GM12878 (cell line): ENCODE results near the gene DCC. TPM values are rescaled to one million over a fixed set of nuclear protein-coding genes. Genes with fewer than 3 reads are reported as not detected.

ENCODE experiments used
- EED ChIP-seq: sonication (generic); IDR thresholded peaks from 2 replicates; pipeline ENCODE4 v1.6.1; 2016; ENCODE audit warnings: antibody characterized with exemption, low read depth
- EZH2 ChIP-seq: IDR thresholded peaks from 2 replicates; pipeline ENCODE4 v1.6.1; 2012; ENCODE audit warnings: low read depth, mild to moderate bottlenecking, control low read depth, inconsistent platforms, low read length, borderline replicate concordance; ENCODE audit not compliant: control insufficient read depth
- GABPA ChIP-seq: IDR thresholded peaks from 2 replicates; pipeline ENCODE4 v1.6.1; 2014; ENCODE audit warnings: antibody characterized with exemption, low read depth, mild to moderate bottlenecking, inconsistent platforms
- MAX ChIP-seq: IDR thresholded peaks from 2 replicates; pipeline ENCODE4 v1.6.1; 2012; ENCODE audit warnings: low read depth, low read length, improper control_type of control experiment
- RB1 ChIP-seq: fragments of 450-650 bp; formaldehyde crosslinking; IDR thresholded peaks from 2 replicates; pipeline ENCODE4 v1.6.1; 2017; ENCODE audit warnings: mild to moderate bottlenecking, borderline replicate concordance
- STAT3 ChIP-seq: IDR thresholded peaks from 2 replicates; pipeline ENCODE4 v1.6.1; 2011; ENCODE audit warnings: low read depth, low read length, improper control_type of control experiment
- ZNF217 ChIP-seq: fragments of 450-650 bp; IDR thresholded peaks from 2 replicates; pipeline ENCODE4 v1.6.1; 2017; ENCODE audit warnings: antibody characterized with exemption, mild to moderate bottlenecking
- polyA plus RNA-seq, 11 experiments: library from polyadenylated mRNA; depleted of rRNA in 4 of 11; unstranded in 6 of 11; stranded (reverse) in 5 of 11; fragments of >200 nt; fragmentation: Nextera tagmentation in 4 of 11; fragmentation: Illumina TruSeq in 1 of 11; extraction: Ambion mirVana in 4 of 11; extraction: Trizol in 1 of 11; gene quantifications; 1 replicate in 1 of 11; 2 replicates in 10 of 11; pipeline versions ENCODE4 v1.2.1 to v1.2.3, GENCODE V29; 2011 to 2016; ENCODE audit warnings: inconsistent platforms in 2 of 11, missing spikeins in 2 of 11, low read depth in 1 of 11
- total RNA-seq, 4 experiments: library from RNA; depleted of rRNA in 3 of 4; stranded (reverse); fragments of >200 nt in 3 of 4; fragmentation: Illumina TruSeq in 1 of 4; extraction: Trizol in 1 of 4; gene quantifications; 2 replicates each; pipeline versions ENCODE4 v1.2.1 to v1.2.3, GENCODE V29; 2013 to 2021
- TF ChIP-seq, protein P1 (sequence below): IDR thresholded peaks from 2 replicates; pipeline ENCODE4 v1.6.1; 2012; ENCODE audit warnings: low read length, inconsistent platforms
- TF ChIP-seq, protein P2 (sequence below): fragments of 450-650 bp; IDR thresholded peaks from 2 replicates; pipeline ENCODE4 v1.6.1; 2017; ENCODE audit warnings: mild to moderate bottlenecking, moderate library complexity

DCC gene
- total and polyA plus RNA-seq, 10 of the 15 experiments (the other 5 are each of a cell fraction or from before 2014, with no cell fraction given): 0.01 TPM; not detected in 9

DNA sequence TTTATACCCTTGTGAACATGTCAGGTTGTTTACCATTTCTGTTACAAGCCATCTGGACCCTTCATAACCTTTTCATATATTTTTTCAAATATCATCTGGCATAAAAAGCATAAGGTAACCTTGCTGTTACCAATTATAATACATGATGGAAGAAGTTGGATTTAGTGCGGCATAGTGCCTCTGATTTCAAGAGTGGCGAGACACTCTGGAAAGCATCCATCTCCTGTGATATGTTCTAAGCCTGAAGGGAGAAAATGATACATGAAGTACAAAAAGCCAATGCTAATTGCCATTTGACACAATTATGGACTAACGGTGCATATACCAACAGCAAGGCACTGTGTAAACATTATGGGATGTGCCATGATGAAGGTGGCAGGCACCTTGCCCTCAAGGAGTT, 75.1 kb downstream of the DCC start (continued):
- TF ChIP-seq, protein P1, sequence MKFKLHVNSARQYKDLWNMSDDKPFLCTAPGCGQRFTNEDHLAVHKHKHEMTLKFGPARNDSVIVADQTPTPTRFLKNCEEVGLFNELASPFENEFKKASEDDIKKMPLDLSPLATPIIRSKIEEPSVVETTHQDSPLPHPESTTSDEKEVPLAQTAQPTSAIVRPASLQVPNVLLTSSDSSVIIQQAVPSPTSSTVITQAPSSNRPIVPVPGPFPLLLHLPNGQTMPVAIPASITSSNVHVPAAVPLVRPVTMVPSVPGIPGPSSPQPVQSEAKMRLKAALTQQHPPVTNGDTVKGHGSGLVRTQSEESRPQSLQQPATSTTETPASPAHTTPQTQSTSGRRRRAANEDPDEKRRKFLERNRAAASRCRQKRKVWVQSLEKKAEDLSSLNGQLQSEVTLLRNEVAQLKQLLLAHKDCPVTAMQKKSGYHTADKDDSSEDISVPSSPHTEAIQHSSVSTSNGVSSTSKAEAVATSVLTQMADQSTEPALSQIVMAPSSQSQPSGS: no peak
- no peak for TF ChIP-seq ZNF217
- no peak for TF ChIP-seq MAX
- TF ChIP-seq EED: no peak
- no peak for TF ChIP-seq EZH2
- TF ChIP-seq STAT3: no peak
- TF ChIP-seq, protein P2, sequence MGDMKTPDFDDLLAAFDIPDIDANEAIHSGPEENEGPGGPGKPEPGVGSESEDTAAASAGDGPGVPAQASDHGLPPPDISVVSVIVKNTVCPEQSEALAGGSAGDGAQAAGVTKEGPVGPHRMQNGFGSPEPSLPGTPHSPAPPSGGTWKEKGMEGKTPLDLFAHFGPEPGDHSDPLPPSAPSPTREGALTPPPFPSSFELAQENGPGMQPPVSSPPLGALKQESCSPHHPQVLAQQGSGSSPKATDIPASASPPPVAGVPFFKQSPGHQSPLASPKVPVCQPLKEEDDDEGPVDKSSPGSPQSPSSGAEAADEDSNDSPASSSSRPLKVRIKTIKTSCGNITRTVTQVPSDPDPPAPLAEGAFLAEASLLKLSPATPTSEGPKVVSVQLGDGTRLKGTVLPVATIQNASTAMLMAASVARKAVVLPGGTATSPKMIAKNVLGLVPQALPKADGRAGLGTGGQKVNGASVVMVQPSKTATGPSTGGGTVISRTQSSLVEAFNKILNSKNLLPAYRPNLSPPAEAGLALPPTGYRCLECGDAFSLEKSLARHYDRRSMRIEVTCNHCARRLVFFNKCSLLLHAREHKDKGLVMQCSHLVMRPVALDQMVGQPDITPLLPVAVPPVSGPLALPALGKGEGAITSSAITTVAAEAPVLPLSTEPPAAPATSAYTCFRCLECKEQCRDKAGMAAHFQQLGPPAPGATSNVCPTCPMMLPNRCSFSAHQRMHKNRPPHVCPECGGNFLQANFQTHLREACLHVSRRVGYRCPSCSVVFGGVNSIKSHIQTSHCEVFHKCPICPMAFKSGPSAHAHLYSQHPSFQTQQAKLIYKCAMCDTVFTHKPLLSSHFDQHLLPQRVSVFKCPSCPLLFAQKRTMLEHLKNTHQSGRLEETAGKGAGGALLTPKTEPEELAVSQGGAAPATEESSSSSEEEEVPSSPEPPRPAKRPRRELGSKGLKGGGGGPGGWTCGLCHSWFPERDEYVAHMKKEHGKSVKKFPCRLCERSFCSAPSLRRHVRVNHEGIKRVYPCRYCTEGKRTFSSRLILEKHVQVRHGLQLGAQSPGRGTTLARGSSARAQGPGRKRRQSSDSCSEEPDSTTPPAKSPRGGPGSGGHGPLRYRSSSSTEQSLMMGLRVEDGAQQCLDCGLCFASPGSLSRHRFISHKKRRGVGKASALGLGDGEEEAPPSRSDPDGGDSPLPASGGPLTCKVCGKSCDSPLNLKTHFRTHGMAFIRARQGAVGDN: no peak
- no peak for TF ChIP-seq RB1
- no peak for TF ChIP-seq GABPA
